ENCODE results near the gene C1orf105. TPM values are rescaled to one million over a fixed set of nuclear protein-coding genes. Genes with fewer than 3 reads are reported as not detected.

C1orf105 gene
- total RNA-seq, 2 donors from 2014 or later = not detected

GRCh38 chr1:172453607-172454006 lies 33.1 kb downstream of the C1orf105 start:
- H3K4me3 ChIP-seq = no peak overlapping the region
- no peak for TF ChIP-seq CTCF (IDR thresholded peaks at IDR 0.05)
- no peak overlapping the region for H3K27ac ChIP-seq
- DNase-seq (ENCODE audit: low spot score) (no peak), ATAC-seq (ENCODE audit: insufficient number of reproducible peaks, low FRiP score, low read depth) (no peak)
- no peaks in the 10 kb centered on the region for H3K27me3 ChIP-seq (replicated peaks; ENCODE audit: insufficient read depth)
- no peaks in the 10 kb centered on the region for H3K9me3 ChIP-seq
- H3K4me1 ChIP-seq (ENCODE audit: control insufficient read depth in 1 of 2, low read depth in 2 of 2) = peaks cover 0 to 3% of the 10 kb centered on the region in 2 donors
- H3K36me3 ChIP-seq = no peaks in the 10 kb centered on the region

- no peak for TF ChIP-seq CTCF (IDR thresholded peaks at IDR 0.05)
- Histone ChIP-seq H3K27ac (no peak overlapping the region), H3K9me3 (no peaks in the 10 kb centered on the region), H3K36me3 (no peaks in the 10 kb centered on the region), H3K4me3 (no peak overlapping the region), H3K27me3 (replicated peaks; ENCODE audit: insufficient read depth) (no peaks in the 10 kb centered on the region), H3K4me1 (ENCODE audit: control insufficient read depth in 1 of 2, low read depth in 2 of 2) (no peaks in the 10 kb centered on the region)
- DNase-seq (ENCODE audit: low spot score) (no peak), ATAC-seq (ENCODE audit: insufficient number of reproducible peaks, low FRiP score, low read depth) (no peak)
These were observed 35.0 kb downstream of the C1orf105 start for GRCh38 chr1:172455451-172455850.

GRCh38 chr1:172456344-172456769 lies 35.9 kb downstream of the C1orf105 start:
- Histone ChIP-seq H3K36me3 (no peaks in the 10 kb centered on the region), H3K4me1 (ENCODE audit: control insufficient read depth in 1 of 2, low read depth in 2 of 2) (no peaks in the 10 kb centered on the region), H3K9me3 (no peaks in the 10 kb centered on the region), H3K27ac (no peak overlapping the region), H3K27me3 (replicated peaks; ENCODE audit: insufficient read depth) (no peaks in the 10 kb centered on the region), H3K4me3 (no peak overlapping the region)
- no peak for DNase-seq (ENCODE audit: low spot score)
- no peak for ATAC-seq (ENCODE audit: insufficient number of reproducible peaks, low FRiP score, low read depth)
- no peak for TF ChIP-seq CTCF (IDR thresholded peaks at IDR 0.05)

GRCh38 chr1:172457479-172458130 lies 37.1 kb downstream of the C1orf105 start:
- Histone ChIP-seq H3K9me3 (no peaks in the 10 kb centered on the region), H3K36me3 (no peaks in the 10 kb centered on the region), H3K4me3 (no peak overlapping the region), H3K27ac (no peak overlapping the region), H3K27me3 (replicated peaks; ENCODE audit: insufficient read depth) (no peaks in the 10 kb centered on the region), H3K4me1 (ENCODE audit: control insufficient read depth in 1 of 2, low read depth in 2 of 2) (no peaks in the 10 kb centered on the region)
- no peak for ATAC-seq (ENCODE audit: insufficient number of reproducible peaks, low FRiP score, low read depth)
- no peak for TF ChIP-seq CTCF (IDR thresholded peaks at IDR 0.05)
- no peak for DNase-seq (ENCODE audit: low spot score)

GRCh38 chr1:172460177-172460576 lies 39.7 kb downstream of the C1orf105 start:
- ATAC-seq (ENCODE audit: insufficient number of reproducible peaks, low FRiP score, low read depth) = no peak
- Histone ChIP-seq H3K27me3 (replicated peaks; ENCODE audit: insufficient read depth) (no peaks in the 10 kb centered on the region), H3K9me3 (no peaks in the 10 kb centered on the region), H3K36me3 (no peaks in the 10 kb centered on the region), H3K27ac (no peak overlapping the region), H3K4me3 (no peak overlapping the region), H3K4me1 (ENCODE audit: control insufficient read depth in 1 of 2, low read depth in 2 of 2) (no peaks in the 10 kb centered on the region)
- TF ChIP-seq CTCF (IDR thresholded peaks at IDR 0.05) = no peak
- no peak for DNase-seq (ENCODE audit: low spot score)

Measured in thoracic aorta (tissue), 2 donors.